WTC11 (cell line): Measurements from ENCODE around the gene BCL11B.

Experiments used
- CTCF ChIP-seq: fragments of 200-600 bp; IDR thresholded peaks from 2 replicates; pipeline ENCODE4 v1.8.0; 2022; ENCODE audit warnings: antibody characterized with exemption
- ESRRA ChIP-seq: sonication (generic); formaldehyde crosslinking; IDR thresholded peaks from 2 replicates; pipeline ENCODE4 v1.8.1; 2022; ENCODE audit warnings: mild to moderate bottlenecking, missing genetic modification reagents, borderline replicate concordance
- ZNF232 ChIP-seq: sonication (generic); formaldehyde crosslinking; IDR thresholded peaks from 2 replicates; pipeline ENCODE4 v1.8.0; 2022; ENCODE audit warnings: mild to moderate bottlenecking, missing genetic modification reagents

GRCh38 chr14:99137913-99138571 is 134.0 kb downstream of the BCL11B start:
- TF ChIP-seq CTCF (no peak), ESRRA (CRISPR knock-in tag) (no peak), ZNF232 (CRISPR knock-in tag) (no peak)
